Loucy (cell line): ENCODE data around the gene ERCC3.

Experiments used
- EZH2phosphoT487 ChIP-seq: fragments of 200-600 bp; IDR thresholded peaks from 2 replicates; pipeline ENCODE4 v1.6.1; 2018; ENCODE audit warnings: antibody characterized with exemption, mild to moderate bottlenecking, moderate library complexity, borderline replicate concordance
- TF ChIP-seq, protein P1 (sequence below): fragments of 200-600 bp; sonication (generic); conservative IDR thresholded peaks from 2 replicates; pipeline ENCODE4 v1.5.1; 2014; ENCODE audit warnings: mild to moderate bottlenecking, antibody characterized with exemption, low read length

DNA sequence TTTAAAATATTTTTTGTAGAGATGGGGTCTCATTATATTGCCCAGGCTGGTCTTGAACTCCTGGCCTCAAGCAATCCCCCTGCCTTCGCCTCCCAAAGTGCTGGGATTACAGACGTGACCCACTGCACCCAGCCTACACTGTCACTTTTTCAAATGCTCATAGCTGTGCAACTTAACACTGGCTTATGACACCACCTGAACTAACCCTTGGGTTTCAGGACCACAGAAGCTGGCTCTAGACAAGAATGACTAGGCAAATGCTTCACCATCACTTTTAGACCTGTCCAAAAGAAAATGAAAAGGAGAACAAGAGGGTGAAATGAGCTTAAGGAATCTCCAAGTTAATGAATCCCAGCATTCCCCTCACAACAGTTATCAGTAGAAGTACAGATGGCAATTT is 13.3 kb downstream of the ERCC3 start:
- TF ChIP-seq, protein P1, sequence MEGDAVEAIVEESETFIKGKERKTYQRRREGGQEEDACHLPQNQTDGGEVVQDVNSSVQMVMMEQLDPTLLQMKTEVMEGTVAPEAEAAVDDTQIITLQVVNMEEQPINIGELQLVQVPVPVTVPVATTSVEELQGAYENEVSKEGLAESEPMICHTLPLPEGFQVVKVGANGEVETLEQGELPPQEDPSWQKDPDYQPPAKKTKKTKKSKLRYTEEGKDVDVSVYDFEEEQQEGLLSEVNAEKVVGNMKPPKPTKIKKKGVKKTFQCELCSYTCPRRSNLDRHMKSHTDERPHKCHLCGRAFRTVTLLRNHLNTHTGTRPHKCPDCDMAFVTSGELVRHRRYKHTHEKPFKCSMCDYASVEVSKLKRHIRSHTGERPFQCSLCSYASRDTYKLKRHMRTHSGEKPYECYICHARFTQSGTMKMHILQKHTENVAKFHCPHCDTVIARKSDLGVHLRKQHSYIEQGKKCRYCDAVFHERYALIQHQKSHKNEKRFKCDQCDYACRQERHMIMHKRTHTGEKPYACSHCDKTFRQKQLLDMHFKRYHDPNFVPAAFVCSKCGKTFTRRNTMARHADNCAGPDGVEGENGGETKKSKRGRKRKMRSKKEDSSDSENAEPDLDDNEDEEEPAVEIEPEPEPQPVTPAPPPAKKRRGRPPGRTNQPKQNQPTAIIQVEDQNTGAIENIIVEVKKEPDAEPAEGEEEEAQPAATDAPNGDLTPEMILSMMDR = no peak
- TF ChIP-seq EZH2phosphoT487 = no peak
